Measurements from ENCODE around the gene SLC25A14. TPM values are rescaled to one million over a fixed set of nuclear protein-coding genes. Genes with fewer than 3 reads are reported as not detected.

SLC25A14 gene
- total and polyA plus RNA-seq, 10 of the 15 experiments (the other 5 are each of a cell fraction or from before 2014, with no cell fraction given) = 7.6 to 17.0 (median 14.0) TPM

GRCh38 chrX:130321550-130321949 lies 18.2 kb upstream of the SLC25A14 start:
- in situ Hi-C loops (cut with MboI) = no loop called here
- Histone ChIP-seq H3K36me3 (ENCODE audit: control insufficient read depth in 2 of 2, insufficient read depth in 2 of 2, low read length in 1 of 2) (no peaks in the 10 kb centered on the region), H3K4me1 (ENCODE audit: control insufficient read depth, insufficient read depth, low read length) (0 out of 2 replicates have a peak, but pooled peaks cover 6% of the 10 kb centered on the region), H2AFZ (ENCODE audit: control insufficient read depth, low read depth, low read length) (no peak overlapping the region), H3K27me3 (replicated peaks in 1 of 2; ENCODE audit: control insufficient read depth in 2 of 2, insufficient read depth in 2 of 2, low read length in 1 of 2) (no peaks in the 10 kb centered on the region), H3K79me2 (ENCODE audit: control insufficient read depth, insufficient read depth, low read length) (no peaks in the 10 kb centered on the region), H3K9ac (ENCODE audit: control insufficient read depth, insufficient read depth, low read length) (no peak overlapping the region), H3K9me3 (replicated peaks; ENCODE audit: control insufficient read depth, insufficient read depth, low read length) (peaks cover 2% of the 10 kb centered on the region), H3K4me2 (ENCODE audit: control insufficient read depth, insufficient read depth) (no peak overlapping the region; the same call in 1 of the 2 replicates), H4K20me1 (ENCODE audit: control insufficient read depth, insufficient read depth) (no peaks in the 10 kb centered on the region), H3K27ac (ENCODE audit: control insufficient read depth, insufficient read depth) (no peak overlapping the region), H3K4me3 (no peak overlapping the region)
- ChIA-PET CTCF (no interaction called here), RAD21 (ENCODE audit: unreplicated experiment) (no interaction called here), SMC1A (ENCODE audit: uncharacterized antibody, unreplicated experiment) (no interaction called here), POLR2A (no interaction called here)
- TF ChIP-seq BACH1 (IDR thresholded peaks at IDR 0.05; ENCODE audit: borderline replicate concordance) = no peak
- TF ChIP-seq RUNX3 (IDR thresholded peaks at IDR 0.05; ENCODE audit: low read length) = peak; percentile 75
- no peak for TF ChIP-seq RELB (IDR thresholded peaks at IDR 0.05; ENCODE audit: low read depth)
- FAIRE-seq (no peak), ATAC-seq (peak; percentile 44; the same call in 2 of the 3 replicates), DNase-seq (ENCODE audit: low read depth, low spot score) (peak; percentile 5)
- WGBS (ENCODE audit: insufficient coverage, insufficient replicate concordance, low lambda C conversion rate, missing lambda C conversion rate) = 0% methylated on average over 2 of the region's 2 CpGs
- intact Hi-C loops (cut with micrococcal nuclease; ENCODE audit: unreplicated experiment) = no loop called here
- BruUV-seq (replicated peaks) = no TSS peak

- 67% methylated on average over 3 of the region's 3 CpGs for WGBS (ENCODE audit: insufficient coverage, insufficient replicate concordance, low lambda C conversion rate, missing lambda C conversion rate)
- Histone ChIP-seq H3K27ac (ENCODE audit: control insufficient read depth, insufficient read depth) (no peak overlapping the region), H3K4me2 (ENCODE audit: control insufficient read depth, insufficient read depth) (no peak overlapping the region), H3K9ac (ENCODE audit: control insufficient read depth, insufficient read depth, low read length) (no peak overlapping the region), H3K36me3 (ENCODE audit: control insufficient read depth in 2 of 2, insufficient read depth in 2 of 2, low read length in 1 of 2) (no peaks in the 10 kb centered on the region), H4K20me1 (ENCODE audit: control insufficient read depth, insufficient read depth) (no peaks in the 10 kb centered on the region), H3K4me1 (ENCODE audit: control insufficient read depth, insufficient read depth, low read length) (no peaks in the 10 kb centered on the region), H3K27me3 (replicated peaks in 1 of 2; ENCODE audit: control insufficient read depth in 2 of 2, insufficient read depth in 2 of 2, low read length in 1 of 2) (no peaks in the 10 kb centered on the region), H3K79me2 (ENCODE audit: control insufficient read depth, insufficient read depth, low read length) (no peaks in the 10 kb centered on the region), H3K9me3 (replicated peaks; ENCODE audit: control insufficient read depth, insufficient read depth, low read length) (no peaks in the 10 kb centered on the region), H3K4me3 (no peak overlapping the region), H2AFZ (ENCODE audit: control insufficient read depth, low read depth, low read length) (no peak overlapping the region)
- no TSS peak for BruUV-seq (replicated peaks)
- in situ Hi-C loops (cut with MboI) (loop anchor here (5.0 kb wide), 1 partner anchor 587 kb away; no protein-coding TSS in a partner anchor), intact Hi-C loops (cut with micrococcal nuclease; ENCODE audit: unreplicated experiment) (loop anchor here (1.0 to 10.0 kb wide), 2 partner anchors 205 to 587 kb away; no protein-coding TSS in a partner anchor)
- ATAC-seq = no peak
- POLR2A ChIA-PET = interaction anchor here (0.6 kb wide), 1 partner anchor 54 kb away, joined by 3 read pairs; no protein-coding TSS in a partner anchor
- RAD21 ChIA-PET (ENCODE audit: unreplicated experiment) = interaction anchor here (1.1 kb wide), 1 partner anchor 588 kb away, joined by 3 read pairs; no protein-coding TSS in a partner anchor
- SMC1A ChIA-PET (ENCODE audit: uncharacterized antibody, unreplicated experiment) = interaction anchor here (1.1 kb wide), 1 partner anchor 587 kb away, joined by 3 read pairs; no protein-coding TSS in a partner anchor
- CTCF ChIA-PET = interaction anchor here (0.8 to 1.5 kb wide), 5 partner anchors 14 to 587 kb away, joined by 3 to 4 read pairs (median 3); no protein-coding TSS in a partner anchor
- DNase-seq (ENCODE audit: low read depth, low spot score) = no peak
- TF ChIP-seq ASH2L (IDR thresholded peaks at IDR 0.05; ENCODE audit: borderline replicate concordance, low read depth) (no peak), RAD21 (IDR thresholded peaks at IDR 0.05; ENCODE audit: insufficient read depth, low read depth, low read length) (no peak), IKZF2 (IDR thresholded peaks at IDR 0.05) (no peak), TBL1XR1 (IDR thresholded peaks at IDR 0.05; ENCODE audit: low read depth, low read length) (no peak), USF2 (IDR thresholded peaks at IDR 0.05; ENCODE audit: borderline replicate concordance, low read depth, low read length) (no peak), PKNOX1 (IDR thresholded peaks at IDR 0.05) (no peak), FOS (IDR thresholded peaks at IDR 0.05; ENCODE audit: borderline replicate concordance, extremely low read depth, insufficient read length) (no peak)
- FAIRE-seq = no peak
These were observed 9.6 kb upstream of the SLC25A14 start for GRCh38 chrX:130330146-130330545.

Measured in GM12878 (cell line).